Stimulated activated CD4-positive, alpha-beta T cell treated with anti-CD3 and anti-CD28 coated beads, Interleukin-12 subunit alpha, Interleukin-12 subunit beta, amount 100 ng/mL, for 48 hours (primary cell): ENCODE data around the gene MMP15.
"Not testable (repeated sequence)": the region's sequence is repeated elsewhere in the genome, so short reads cannot be mapped to it uniquely, and the experiment has no call there.

Experiments
- DNase-seq, 3 donors: peaks; one replicate each; pipeline ENCODE4 v3.0.0-alpha.2; 2020; ENCODE audit warnings: low read depth in 2 of 3, low spot score in 1 of 3

MMP15 gene

DNA sequence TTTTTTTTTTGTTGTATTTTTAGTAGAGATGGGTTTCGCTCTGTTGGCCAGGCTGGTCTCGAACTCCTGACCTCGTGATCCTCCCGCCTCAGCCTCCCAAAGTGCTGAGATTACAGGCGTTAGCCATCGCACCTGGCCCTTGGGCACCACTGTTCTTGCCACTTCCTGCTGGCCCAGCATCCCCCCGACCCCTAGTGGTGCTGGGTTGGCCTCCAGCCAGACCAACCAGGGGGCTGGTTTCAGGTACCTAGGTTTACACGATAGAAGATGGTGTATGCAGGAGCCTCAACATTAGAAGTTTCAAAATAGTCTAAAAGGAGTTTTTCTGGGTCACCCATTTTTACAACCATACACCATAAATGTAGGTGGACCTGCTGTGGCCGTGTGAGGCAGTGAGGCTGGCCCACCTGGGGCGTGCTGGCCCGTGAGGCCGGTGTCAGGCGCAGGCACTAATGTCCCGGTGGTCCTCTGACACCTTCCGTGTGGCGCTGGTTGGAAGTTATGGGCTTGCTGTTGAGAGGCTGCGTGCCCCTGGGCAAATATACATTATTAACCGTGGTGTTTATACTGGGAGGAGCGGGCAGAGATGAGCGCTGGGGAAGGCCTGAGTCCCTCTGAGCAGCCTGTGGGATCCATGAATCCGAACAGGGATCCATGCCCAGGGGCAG lies 60.2 kb downstream of the MMP15 start:
- DNase-seq = no peak

DNA sequence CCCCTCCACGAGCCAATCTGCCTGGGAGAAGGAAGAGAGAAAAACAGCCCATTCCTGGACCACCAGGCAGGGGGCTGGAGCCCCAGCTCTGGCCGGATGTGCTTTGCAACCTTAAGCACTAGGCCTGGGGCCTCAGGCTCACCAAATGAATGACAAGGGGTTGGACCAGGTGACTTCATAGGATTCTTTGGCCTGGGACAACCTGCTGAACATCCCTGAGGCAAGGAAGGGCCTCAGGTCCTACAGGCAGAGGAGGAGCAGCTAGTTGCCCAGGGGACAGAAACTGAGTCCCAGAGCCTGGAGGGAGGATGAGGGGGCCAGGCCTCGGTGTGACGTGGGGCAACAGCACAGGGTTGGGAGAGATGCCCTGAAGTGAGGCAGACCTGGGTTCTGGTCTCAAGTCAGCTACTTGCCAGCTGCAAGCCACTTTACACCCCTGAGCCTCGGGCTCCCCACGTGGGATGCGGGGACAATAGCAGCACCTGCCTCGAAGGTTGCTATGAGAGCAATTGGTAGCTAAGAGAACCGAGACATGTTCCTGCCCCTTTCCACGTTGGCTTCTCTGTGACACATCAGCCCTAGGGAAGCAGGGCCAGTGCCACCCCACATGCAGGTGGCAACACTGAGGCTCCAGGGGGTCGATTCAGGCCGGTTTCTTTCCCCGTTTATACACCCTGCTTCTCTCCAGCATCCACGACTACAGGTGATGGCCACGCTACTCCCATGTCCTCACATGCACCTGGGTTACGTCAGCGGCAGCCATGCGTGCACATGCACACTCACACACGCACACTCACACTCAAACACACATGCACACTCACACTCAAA lies 61.0 kb downstream of the MMP15 start:
- no peak for DNase-seq

DNA sequence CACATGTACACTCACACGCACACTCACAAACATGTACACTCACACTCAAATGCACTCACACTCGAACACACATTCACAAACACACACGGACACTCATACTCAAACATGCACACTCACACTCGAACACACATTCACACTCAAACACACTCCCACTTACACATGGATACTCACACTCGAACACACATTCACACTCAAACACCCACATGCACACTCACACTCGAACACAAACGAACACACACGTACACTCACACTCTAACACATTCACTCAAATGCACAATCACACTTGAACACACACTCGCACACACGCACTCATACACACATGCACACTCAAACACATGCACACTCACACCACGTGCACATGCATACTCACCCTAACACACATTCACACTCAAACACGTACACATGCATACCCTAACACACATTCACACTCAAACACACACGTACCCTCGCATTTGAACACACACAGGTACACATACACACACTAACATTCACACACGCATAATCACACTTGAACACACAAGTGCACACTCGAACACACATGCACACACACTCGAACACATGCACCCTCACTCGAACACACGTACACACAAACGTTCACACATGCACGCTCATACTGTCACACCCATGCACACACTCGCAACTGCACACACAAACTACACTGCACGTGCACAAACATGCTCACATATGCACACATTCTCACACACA lies 61.8 kb downstream of the MMP15 start:
- DNase-seq = no peak

DNA sequence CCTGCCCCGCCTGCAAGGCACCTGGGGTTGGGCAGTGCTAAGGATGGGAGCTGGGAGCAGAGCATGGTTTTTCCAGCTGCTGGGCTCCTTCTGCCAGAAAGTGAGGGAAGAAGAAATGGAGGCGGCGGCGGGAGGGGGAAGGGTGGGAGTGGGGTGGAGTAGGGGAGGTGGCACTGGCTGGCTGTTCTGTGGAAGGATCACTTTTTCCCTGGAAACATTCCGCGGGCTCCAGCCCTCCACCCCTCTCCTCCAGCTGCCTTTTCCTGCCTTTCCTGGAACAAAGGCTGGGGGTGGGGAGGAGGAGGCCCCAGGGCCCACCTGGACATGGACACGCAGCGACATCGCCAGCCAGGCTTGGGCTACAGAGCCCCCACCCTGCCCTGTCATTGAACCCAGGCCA lies 62.5 kb downstream of the MMP15 start:
- DNase-seq = no peak

DNA sequence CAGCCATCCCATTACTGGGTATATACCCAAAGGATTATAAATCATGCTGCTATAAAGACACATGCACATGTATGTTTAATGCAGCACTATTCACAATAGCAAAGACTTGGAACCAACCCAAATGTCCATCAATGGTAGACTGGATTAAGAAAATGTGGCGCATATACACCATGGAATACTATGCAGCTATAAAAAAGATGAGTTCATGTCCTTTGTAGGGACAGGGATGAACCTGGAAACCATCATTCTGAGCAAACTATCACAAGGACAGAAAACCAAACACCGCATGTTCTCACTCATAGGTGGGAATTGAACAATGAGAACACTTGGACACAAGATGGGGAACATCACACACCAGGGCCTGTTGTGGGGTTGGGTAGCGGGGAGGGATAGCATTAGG lies 64.8 kb downstream of the MMP15 start:
- DNase-seq = not testable (repeated sequence)

DNA sequence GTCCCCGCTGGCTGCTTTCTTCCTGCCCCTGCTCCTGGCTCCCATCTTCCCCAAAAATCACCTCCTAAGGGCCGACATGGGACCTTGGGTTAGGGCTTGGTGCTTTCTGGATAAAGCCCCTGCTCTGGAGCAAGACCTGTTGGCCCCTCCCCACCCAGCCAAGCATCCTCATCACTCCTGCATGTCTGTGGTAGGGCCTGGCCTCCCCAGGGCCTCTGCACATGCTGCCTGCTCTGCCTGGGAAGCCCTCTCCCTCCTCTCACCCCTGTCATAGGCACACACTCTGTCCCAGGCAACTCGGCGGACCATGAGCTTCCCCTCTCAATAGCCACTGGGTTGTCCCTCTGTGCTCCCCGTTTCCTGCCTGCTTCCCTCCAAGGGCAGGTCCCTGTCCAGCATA lies 68.5 kb downstream of the MMP15 start:
- no peak for DNase-seq

DNA sequence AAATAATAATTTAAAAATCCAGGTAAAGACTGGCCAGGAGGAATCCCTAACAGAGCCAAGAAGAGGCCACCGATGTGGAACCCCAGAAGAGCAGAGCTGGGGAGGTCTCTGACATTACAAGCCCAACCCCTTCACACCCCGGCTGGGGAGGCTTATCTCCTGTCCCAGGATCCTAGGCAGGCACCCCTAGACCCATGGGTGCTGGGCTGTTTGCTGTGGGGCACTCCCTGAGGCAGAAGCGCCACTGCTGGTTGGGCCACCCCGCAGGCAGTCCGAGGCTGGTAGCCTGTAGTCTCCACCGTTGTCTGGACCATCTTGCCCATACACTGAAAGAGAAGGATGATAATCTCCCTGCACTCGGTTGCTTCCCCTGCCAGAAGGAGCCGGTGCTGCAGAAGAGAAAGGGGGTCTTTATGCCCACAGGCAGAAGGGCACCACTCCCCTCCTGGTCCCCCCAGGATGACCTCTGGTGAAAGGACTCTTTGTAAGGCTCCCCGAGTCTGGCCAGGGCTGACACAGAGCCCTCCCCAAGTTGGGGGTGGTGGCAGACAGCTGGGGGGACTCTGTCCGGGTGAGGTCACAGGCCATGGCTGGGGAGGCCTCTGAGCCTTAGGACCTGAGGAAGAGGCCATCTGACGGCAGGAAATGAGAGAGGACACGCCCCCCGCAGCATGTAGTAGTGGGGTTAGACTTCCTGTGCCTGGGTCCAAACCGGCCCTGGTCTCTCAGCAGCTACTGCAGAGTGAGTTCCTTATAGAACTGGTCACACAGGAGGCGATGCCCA lies 69.4 kb downstream of the MMP15 start:
- DNase-seq = no peak

DNA sequence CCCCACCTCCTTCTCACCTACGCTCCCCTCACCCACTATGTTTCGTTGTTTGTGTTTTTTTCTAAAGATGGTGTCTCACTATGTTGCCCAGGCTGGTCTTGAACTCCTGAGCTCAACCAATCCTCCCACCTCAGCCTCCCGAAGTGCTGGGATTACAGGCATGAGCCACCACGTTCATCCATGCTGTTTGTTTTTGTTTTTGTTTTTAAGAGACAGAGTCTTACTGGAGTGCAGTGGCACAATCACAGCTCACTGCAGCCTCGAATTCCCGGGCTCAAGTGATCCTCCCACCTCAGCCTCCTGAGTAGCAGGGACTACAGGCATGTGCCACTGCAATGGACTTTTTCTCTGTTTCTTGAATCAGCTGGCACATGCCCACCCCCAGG lies 70.0 kb downstream of the MMP15 start:
- DNase-seq = not testable (repeated sequence)

DNA sequence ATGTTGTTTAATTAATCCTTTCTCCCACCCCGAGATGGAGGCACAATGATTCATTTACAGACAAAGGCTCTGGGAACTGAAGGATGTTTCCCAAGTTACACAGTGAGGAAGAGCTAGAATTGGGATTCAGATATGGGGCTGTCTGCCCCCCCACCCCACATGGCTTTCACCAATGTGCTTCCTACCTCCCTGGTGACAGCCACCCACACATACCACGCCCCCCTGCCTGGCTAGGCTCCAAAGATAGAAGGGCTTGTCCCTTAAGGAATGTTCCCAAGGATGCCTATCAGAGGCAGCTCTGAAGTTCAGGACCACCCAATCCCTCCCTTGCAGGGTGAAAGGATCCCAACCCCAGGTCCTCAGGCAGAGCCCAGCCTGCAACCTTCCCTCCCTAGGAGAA lies 70.7 kb downstream of the MMP15 start:
- no peak for DNase-seq
